GM12865 (cell line): Measurements from ENCODE around the gene GPRIN3.

Experiments used
- DNase-seq: peaks from one replicate; pipeline ENCODE4 v3.0.0; 2010; ENCODE audit warnings: low read depth
- H3K4me3 ChIP-seq: 2 replicates; pipeline ENCODE4 v1.5.1; 2011; ENCODE audit warnings: mild to moderate bottlenecking, low read depth, low read length, control low read depth
- TF ChIP-seq, protein P1 (sequence below): IDR thresholded peaks from 2 replicates; pipeline ENCODE4 v1.5.1; 2011; ENCODE audit warnings: low read length, control low read depth, low read depth, inconsistent platforms; ENCODE audit not compliant: insufficient read depth; ENCODE audit errors: missing control alignments

The GPRIN3 gene

DNA sequence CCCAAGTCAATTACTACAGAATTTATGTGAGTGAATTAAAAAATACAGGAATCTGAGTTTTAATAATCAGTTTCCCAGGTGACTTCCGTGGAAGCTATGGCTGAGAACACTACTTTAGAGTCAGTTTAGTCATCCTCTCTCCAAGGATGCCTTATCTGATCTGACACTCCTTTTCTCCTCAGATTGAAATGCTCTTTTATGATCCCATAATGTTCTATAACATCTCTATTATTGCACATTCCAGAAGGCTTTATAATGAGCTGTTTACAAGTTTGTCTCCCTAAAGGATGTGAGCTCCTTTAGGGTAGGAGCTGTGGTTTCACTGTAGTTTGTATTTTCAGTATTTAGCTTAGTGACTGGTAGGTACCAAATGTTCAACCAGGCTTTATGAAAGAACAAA is 90.0 kb downstream of the GPRIN3 start:
- no peak overlapping the region for H3K4me3 ChIP-seq
- DNase-seq = no peak
- TF ChIP-seq, protein P1, sequence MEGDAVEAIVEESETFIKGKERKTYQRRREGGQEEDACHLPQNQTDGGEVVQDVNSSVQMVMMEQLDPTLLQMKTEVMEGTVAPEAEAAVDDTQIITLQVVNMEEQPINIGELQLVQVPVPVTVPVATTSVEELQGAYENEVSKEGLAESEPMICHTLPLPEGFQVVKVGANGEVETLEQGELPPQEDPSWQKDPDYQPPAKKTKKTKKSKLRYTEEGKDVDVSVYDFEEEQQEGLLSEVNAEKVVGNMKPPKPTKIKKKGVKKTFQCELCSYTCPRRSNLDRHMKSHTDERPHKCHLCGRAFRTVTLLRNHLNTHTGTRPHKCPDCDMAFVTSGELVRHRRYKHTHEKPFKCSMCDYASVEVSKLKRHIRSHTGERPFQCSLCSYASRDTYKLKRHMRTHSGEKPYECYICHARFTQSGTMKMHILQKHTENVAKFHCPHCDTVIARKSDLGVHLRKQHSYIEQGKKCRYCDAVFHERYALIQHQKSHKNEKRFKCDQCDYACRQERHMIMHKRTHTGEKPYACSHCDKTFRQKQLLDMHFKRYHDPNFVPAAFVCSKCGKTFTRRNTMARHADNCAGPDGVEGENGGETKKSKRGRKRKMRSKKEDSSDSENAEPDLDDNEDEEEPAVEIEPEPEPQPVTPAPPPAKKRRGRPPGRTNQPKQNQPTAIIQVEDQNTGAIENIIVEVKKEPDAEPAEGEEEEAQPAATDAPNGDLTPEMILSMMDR = no peak

DNA sequence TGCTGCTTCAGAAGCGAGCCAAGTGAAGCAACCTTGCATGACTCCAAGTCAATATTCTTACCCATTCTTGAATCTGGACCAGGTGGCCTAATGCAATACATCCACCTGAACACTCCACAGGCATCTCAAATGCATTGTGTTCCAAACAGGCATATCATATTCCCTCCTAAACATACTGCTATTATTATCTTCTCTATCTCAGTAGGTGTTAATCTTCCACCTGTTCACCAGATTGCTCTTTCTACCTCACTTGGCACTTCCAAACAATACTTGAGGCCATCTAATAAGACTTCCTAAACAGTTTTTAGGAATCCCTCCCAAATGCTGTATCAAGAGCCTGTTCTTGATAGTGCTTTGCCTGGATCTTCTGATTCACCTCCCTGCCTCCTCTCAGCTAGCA is 90.7 kb downstream of the GPRIN3 start:
- DNase-seq = no peak
- TF ChIP-seq, protein P1 = no peak
- H3K4me3 ChIP-seq = no peak overlapping the region

DNA sequence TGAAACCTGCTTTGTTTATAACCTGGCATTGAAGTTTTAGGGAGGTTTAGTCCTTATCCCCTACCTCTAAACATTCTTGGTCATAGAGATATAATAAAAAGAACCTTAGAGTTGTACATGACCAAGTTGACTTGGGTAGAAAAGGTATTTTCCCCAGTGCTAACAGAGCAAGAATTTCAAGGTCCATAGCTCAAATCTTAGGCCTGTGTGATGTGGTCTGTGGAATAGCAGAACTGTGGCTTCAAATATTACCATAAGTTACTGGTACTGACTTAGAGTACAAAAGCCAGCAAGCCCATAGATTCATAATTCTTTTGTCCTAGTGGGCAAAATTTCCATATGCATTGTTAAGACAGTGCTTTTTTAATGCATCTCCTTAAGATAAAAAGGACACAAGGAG is 91.2 kb downstream of the GPRIN3 start:
- DNase-seq = no peak
- no peak overlapping the region for H3K4me3 ChIP-seq
- TF ChIP-seq, protein P1 = no peak

DNA sequence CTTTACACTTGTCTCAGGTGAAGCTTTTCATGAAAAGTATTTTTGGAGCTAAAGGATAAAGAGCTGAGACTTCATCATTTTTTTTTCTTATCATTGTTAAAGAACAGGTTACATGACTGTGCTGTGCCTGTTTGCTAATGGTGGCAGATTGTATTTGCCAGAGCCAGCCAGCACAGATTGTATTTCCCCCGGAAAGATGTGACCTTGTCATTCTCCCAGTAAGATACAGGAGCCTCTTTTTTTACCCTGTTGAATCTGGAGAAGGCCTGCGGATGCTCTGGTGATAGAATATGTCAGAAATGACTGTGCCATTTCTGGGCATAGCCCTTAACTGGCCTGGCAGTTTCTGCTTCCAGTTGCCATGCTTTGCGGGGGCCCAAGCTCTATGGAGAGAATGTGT is 91.9 kb downstream of the GPRIN3 start:
- no peak overlapping the region for H3K4me3 ChIP-seq
- DNase-seq = no peak
- TF ChIP-seq, protein P1 = no peak

DNA sequence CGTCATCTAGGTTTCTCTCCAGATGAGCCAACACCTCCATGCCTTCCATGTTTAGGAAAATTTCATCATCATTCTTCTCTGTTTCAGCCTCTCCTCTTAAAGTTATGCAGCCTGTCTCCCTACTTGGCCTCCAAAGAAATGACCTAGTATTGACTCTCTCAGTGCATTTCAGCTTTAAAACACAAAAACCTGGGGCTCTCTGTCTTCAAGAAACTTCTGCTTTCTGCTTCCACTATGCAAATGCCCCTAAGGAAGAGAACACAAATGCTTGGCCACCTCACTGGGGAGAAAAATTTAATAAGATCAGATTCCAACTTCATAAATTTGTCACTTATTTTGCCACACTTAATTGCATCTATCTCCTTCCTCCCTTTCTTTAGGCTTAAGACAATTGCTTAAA is 93.3 kb downstream of the GPRIN3 start:
- no peak overlapping the region for H3K4me3 ChIP-seq
- DNase-seq = no peak
- TF ChIP-seq, protein P1 = no peak

DNA sequence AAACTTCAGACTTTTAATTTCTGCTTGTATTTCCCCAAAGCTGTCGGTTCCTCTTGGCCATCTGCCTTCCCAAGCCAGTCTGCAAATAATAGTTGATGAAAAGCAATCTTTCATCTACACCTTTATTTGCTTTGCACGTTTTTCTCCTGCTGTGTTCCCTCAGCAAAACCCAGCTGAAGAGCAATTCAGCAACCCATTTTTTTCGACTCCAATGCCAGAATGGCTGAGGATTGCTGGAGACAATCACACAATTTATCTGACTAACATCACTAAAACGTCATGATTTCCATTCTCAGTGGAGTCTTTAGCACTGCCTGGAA is 94.3 kb downstream of the GPRIN3 start:
- no peak overlapping the region for H3K4me3 ChIP-seq
- no peak for DNase-seq
- TF ChIP-seq, protein P1 = no peak

DNA sequence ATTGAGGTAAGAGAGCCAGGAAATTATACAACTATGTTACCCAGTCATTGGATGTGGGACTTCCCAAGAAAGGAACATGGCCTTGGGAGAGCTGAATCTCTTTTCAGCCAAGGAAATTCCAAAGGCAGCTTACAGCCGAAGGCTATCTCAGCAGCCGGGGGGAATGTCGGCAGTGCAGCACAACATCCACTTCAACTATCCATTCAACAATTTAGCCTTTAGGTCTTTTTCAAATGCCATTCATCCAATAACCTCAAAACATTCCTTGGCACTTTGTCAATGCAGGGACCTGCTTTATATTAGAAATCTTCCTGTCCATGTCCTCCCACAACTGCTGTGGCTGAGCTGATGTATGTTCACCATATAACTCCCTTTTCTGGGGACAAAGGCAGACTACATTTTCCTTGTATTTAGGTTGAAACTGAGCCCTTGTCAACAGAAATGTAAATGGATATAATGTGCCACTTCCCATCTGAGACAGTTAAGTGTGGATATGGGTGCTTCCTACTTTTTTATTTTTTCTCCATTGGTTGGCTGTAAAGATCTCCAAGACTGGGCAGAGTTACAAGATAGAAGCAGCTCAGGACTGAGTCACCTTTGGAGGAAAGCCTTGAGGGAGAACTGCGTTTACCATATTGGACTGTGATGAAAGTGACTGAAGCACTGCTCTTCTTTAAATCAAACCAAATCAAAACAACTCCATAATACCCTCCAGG is 94.8 kb downstream of the GPRIN3 start:
- DNase-seq = no peak

More for the DNA sequence above, 94.8 kb downstream of the GPRIN3 start:
- TF ChIP-seq, protein P1 = no peak
- no peak overlapping the region for H3K4me3 ChIP-seq
